ENCODE measurements around the gene FAM193A. TPM values are rescaled to one million over a fixed set of nuclear protein-coding genes. Genes with fewer than 3 reads are reported as not detected.

Gene FAM193A
- total and polyA plus RNA-seq, 2 experiments from 2014 or later = 12.0 to 22.9 TPM

- Histone ChIP-seq H3K36me3 (ENCODE audit: insufficient read depth) (peaks cover 14% of the 10 kb centered on the region), H3K27me3 (ENCODE audit: insufficient read depth) (no peaks in the 10 kb centered on the region), H3K4me2 (no peak overlapping the region), H3K79me2 (replicated peaks; ENCODE audit: insufficient read depth) (peaks cover 4% of the 10 kb centered on the region; the same call in 1 of the 2 replicates), H2AFZ (no peak overlapping the region), H3K9me2 (ENCODE audit: insufficient read depth) (no peaks in the 10 kb centered on the region), H3K4me1 (ENCODE audit: insufficient read depth) (no peaks in the 10 kb centered on the region), H3F3A (replicated peaks; ENCODE audit: low read depth) (no peaks in the 10 kb centered on the region), H4K20me1 (replicated peaks; ENCODE audit: insufficient read depth) (no peaks in the 10 kb centered on the region; the same call in 1 of the 2 replicates), H3K4me3 (no peak overlapping the region), H3K27ac (ENCODE audit: low read depth) (no peak overlapping the region)
- TF ChIP-seq REST (IDR thresholded peaks at IDR 0.05; ENCODE audit: unreplicated experiment) = no peak
- DNase-seq (ENCODE audit: low spot score) (no peak), ATAC-seq (no peak)
- peaks cover 55% of the 10 kb centered on the region for H3K36me3 Mint-ChIP-seq (ENCODE audit: low read depth)
- H3K4me3 Mint-ChIP-seq = no peak overlapping the region; the same call in 2 of the 3 replicates
- no peak overlapping the region for H3K27ac Mint-ChIP-seq
- H3K4me1 Mint-ChIP-seq = 0 out of 3 replicates have a peak, but pooled peaks cover 3% of the 10 kb centered on the region
- peaks cover 7% of the 10 kb centered on the region for H3K27me3 Mint-ChIP-seq (ENCODE audit: insufficient read depth, low read depth, poor library complexity)
- H3K9me3 Mint-ChIP-seq = no peaks in the 10 kb centered on the region; the same call in 2 of the 3 replicates
These were observed 111.1 kb downstream of the FAM193A start for GRCh38 chr4:2647403-2648158.

- Histone ChIP-seq H3K27me3 (ENCODE audit: insufficient read depth) (no peaks in the 10 kb centered on the region), H3K4me3 (no peak overlapping the region), H3K36me3 (ENCODE audit: insufficient read depth) (peaks cover 14% of the 10 kb centered on the region), H3K27ac (ENCODE audit: low read depth) (no peak overlapping the region), H2AFZ (no peak overlapping the region), H4K20me1 (replicated peaks; ENCODE audit: insufficient read depth) (no peaks in the 10 kb centered on the region; the same call in 1 of the 2 replicates), H3K9me2 (ENCODE audit: insufficient read depth) (no peaks in the 10 kb centered on the region), H3K4me2 (no peak overlapping the region), H3F3A (replicated peaks; ENCODE audit: low read depth) (no peaks in the 10 kb centered on the region), H3K79me2 (replicated peaks; ENCODE audit: insufficient read depth) (peaks cover 4% of the 10 kb centered on the region; the same call in 1 of the 2 replicates), H3K4me1 (ENCODE audit: insufficient read depth) (no peaks in the 10 kb centered on the region)
- H3K4me1 Mint-ChIP-seq = 0 out of 3 replicates have a peak, but pooled peaks cover 3% of the 10 kb centered on the region
- no peaks in the 10 kb centered on the region; the same call in 2 of the 3 replicates for H3K9me3 Mint-ChIP-seq
- no peak overlapping the region for H3K27ac Mint-ChIP-seq
- DNase-seq (ENCODE audit: low spot score) (no peak), ATAC-seq (no peak)
- H3K36me3 Mint-ChIP-seq (ENCODE audit: low read depth) = peaks cover 51% of the 10 kb centered on the region
- peaks cover 7% of the 10 kb centered on the region for H3K27me3 Mint-ChIP-seq (ENCODE audit: insufficient read depth, low read depth, poor library complexity)
- H3K4me3 Mint-ChIP-seq = no peak overlapping the region
- TF ChIP-seq ZNF462 (CRISPR knock-in tag; IDR thresholded peaks at IDR 0.05) = no peak
- no peak for TF ChIP-seq EZH2 (IDR thresholded peaks at IDR 0.05; ENCODE audit: low read depth, unreplicated experiment)
- TF ChIP-seq REST (IDR thresholded peaks at IDR 0.05; ENCODE audit: unreplicated experiment) = no peak
- no peak for TF ChIP-seq NANOG (IDR thresholded peaks at IDR 0.05; ENCODE audit: borderline replicate concordance)
- no peak for TF ChIP-seq EZH2phosphoT487 (IDR thresholded peaks at IDR 0.05; ENCODE audit: unreplicated experiment)
These were observed 111.8 kb downstream of the FAM193A start for GRCh38 chr4:2648159-2648814.
